Stomach (tissue), 4 donors: ENCODE data around the gene NTNG1.

Source experiments
- POLR2AphosphoS5 ChIP-seq, 3 donors: sonication (generic); formaldehyde crosslinking; IDR thresholded peaks; one replicate each; pipeline ENCODE4 v1.6.1; 2016; ENCODE audit warnings: antibody characterized with exemption in 3 of 3
- TF ChIP-seq, protein P1 (sequence below), 7 experiments: fragments of 450-650 bp in 4 of 7; fragments of 200-600 bp in 3 of 7; sonication (generic) in 3 of 7; IDR thresholded peaks; one replicate each; pipeline ENCODE4 v1.5.1; 2016 to 2019; ENCODE audit warnings: antibody characterized with exemption in 7 of 7, control low read depth in 2 of 7, mild to moderate bottlenecking in 1 of 7

DNA sequence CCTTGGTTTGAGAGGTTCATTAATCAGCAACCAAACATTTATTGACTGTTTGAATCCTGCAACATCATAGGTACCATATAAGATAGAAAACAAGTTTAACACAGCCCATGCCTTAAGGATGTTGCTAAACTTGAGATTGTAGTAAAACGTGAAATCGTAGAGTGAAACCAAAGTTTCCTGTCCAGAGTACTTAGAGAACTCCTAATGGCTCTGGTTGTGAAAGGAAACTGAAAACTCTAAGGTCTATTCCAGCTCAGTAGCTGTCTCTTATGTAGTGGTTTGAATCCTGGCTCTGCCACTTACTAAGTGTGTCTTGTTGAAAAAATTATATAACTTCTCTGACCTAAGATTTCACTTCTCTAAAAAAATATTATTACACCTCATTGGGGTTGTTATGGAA is 310.9 kb downstream of the NTNG1 start:
- TF ChIP-seq, protein P1, sequence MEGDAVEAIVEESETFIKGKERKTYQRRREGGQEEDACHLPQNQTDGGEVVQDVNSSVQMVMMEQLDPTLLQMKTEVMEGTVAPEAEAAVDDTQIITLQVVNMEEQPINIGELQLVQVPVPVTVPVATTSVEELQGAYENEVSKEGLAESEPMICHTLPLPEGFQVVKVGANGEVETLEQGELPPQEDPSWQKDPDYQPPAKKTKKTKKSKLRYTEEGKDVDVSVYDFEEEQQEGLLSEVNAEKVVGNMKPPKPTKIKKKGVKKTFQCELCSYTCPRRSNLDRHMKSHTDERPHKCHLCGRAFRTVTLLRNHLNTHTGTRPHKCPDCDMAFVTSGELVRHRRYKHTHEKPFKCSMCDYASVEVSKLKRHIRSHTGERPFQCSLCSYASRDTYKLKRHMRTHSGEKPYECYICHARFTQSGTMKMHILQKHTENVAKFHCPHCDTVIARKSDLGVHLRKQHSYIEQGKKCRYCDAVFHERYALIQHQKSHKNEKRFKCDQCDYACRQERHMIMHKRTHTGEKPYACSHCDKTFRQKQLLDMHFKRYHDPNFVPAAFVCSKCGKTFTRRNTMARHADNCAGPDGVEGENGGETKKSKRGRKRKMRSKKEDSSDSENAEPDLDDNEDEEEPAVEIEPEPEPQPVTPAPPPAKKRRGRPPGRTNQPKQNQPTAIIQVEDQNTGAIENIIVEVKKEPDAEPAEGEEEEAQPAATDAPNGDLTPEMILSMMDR (IDR thresholded peaks at IDR 0.05), result no peak
- no peak for TF ChIP-seq POLR2AphosphoS5 (IDR thresholded peaks at IDR 0.05)
